Body of pancreas (tissue), 4 donors: ENCODE measurements around the gene PTPRZ1. TPM values are rescaled to one million over a fixed set of nuclear protein-coding genes. Genes with fewer than 3 reads are reported as not detected.

Experiments
- ATAC-seq: fragments of 150-250 bp; one replicate; pipeline ENCODE4 v1.9.1; 2016
- DNase-seq, 4 donors: peaks; one replicate each; pipeline ENCODE4 v3.0.0-alpha.2; 2019
- H3K27ac ChIP-seq, 4 donors: fragments of 200-600 bp; sonication (generic); 1 replicate in 3 of 4; 2 replicates in 1 of 4; pipeline versions ENCODE4 v1.5.1 to v1.6.1; 2016 to 2019; ENCODE audit warnings: mild to moderate bottlenecking in 1 of 4, mixed read lengths in 1 of 4, moderate library complexity in 1 of 4
- H3K27me3 ChIP-seq, 2 donors: fragments of 200-600 bp; sonication (generic); one replicate each; pipeline ENCODE4 v1.6.0; 2016; ENCODE audit warnings: mild to moderate bottlenecking in 1 of 2
- H3K36me3 ChIP-seq, 2 donors: fragments of 200-600 bp; sonication (generic); replicated peaks in 1 of 2; 2 replicates each; pipeline ENCODE4 v1.5.1; 2016; ENCODE audit warnings: low read depth in 2 of 2; ENCODE audit not compliant: insufficient read depth in 1 of 2
- H3K4me1 ChIP-seq: fragments of 200-600 bp; sonication (generic); one replicate; pipeline ENCODE4 v1.6.0; 2016
- H3K4me3 ChIP-seq, 2 donors: fragments of 200-600 bp; sonication (generic); 1 replicate in 1 of 2; 2 replicates in 1 of 2; pipeline ENCODE4 v1.5.1; 2016 to 2019
- H3K9me3 ChIP-seq, 3 donors: fragments of 200-600 bp; sonication (generic); 1 replicate in 2 of 3; 2 replicates in 1 of 3; pipeline ENCODE4 v1.5.1; 2016
- POLR2A ChIP-seq, 3 donors: fragments of 450-650 bp; IDR thresholded peaks; one replicate each; pipeline ENCODE4 v1.6.1; 2016; ENCODE audit warnings: antibody characterized with exemption in 3 of 3, mild to moderate bottlenecking in 2 of 3
- WGBS, 2 donors: methylation state at CpG; one replicate each; pipeline ENCODE4 v1.1.5; 2017; 5-methylcytosine and 5-hydroxymethylcytosine counted together
- intact Hi-C: fragments of 100-400 bp; cut with DNase I; formaldehyde crosslinking; loops from one replicate; pipeline ENCODE4 v1.15.1; 2023
- total RNA-seq, 2 donors: library from RNA; depleted of rRNA; stranded (reverse); fragments of >200 nt; gene quantifications; one replicate each; pipeline ENCODE4 v1.1.0, GENCODE V29; 2016
- TF ChIP-seq, protein P1 (sequence below), 7 experiments: fragments of 450-650 bp in 4 of 7; fragments of 200-600 bp in 3 of 7; sonication (generic) in 3 of 7; IDR thresholded peaks; one replicate each; pipeline ENCODE4 v1.5.1; 2016 to 2019; ENCODE audit warnings: antibody characterized with exemption in 7 of 7

Gene PTPRZ1
- total RNA-seq, 2 donors from 2014 or later = 1.6 to 18.5 TPM

DNA sequence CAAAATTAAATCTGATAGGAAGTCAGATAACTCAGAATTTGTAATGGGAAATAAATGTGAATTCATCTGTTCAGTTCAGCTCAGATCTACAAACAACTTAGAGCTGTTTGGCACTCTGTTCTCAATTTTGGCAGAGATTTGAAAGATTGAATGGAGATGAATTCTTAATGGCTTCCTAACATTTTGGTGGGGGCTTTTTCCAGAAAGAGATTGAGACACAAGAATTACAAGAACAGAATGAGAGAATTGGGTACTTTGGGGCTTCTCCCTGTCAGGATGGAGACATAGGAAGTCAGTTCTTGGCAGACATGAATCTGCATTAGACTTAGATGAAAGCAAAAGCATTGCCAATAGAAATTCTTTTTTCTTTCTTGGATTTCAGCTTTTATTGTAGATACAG is 39.0 kb upstream of the PTPRZ1 start:
- Histone ChIP-seq H3K27ac (no peak overlapping the region), H3K36me3 (no peaks in the 10 kb centered on the region), H3K4me3 (no peak overlapping the region), H3K27me3 (no peaks in the 10 kb centered on the region), H3K9me3 (no peaks in the 10 kb centered on the region), H3K4me1 (peaks cover 8% of the 10 kb centered on the region)
- intact Hi-C loops = no loop called here
- no peak for DNase-seq
- TF ChIP-seq, protein P1, sequence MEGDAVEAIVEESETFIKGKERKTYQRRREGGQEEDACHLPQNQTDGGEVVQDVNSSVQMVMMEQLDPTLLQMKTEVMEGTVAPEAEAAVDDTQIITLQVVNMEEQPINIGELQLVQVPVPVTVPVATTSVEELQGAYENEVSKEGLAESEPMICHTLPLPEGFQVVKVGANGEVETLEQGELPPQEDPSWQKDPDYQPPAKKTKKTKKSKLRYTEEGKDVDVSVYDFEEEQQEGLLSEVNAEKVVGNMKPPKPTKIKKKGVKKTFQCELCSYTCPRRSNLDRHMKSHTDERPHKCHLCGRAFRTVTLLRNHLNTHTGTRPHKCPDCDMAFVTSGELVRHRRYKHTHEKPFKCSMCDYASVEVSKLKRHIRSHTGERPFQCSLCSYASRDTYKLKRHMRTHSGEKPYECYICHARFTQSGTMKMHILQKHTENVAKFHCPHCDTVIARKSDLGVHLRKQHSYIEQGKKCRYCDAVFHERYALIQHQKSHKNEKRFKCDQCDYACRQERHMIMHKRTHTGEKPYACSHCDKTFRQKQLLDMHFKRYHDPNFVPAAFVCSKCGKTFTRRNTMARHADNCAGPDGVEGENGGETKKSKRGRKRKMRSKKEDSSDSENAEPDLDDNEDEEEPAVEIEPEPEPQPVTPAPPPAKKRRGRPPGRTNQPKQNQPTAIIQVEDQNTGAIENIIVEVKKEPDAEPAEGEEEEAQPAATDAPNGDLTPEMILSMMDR (IDR thresholded peaks at IDR 0.05) = no peak
- no peak for TF ChIP-seq POLR2A (IDR thresholded peaks at IDR 0.05)
- no peak for ATAC-seq

DNA sequence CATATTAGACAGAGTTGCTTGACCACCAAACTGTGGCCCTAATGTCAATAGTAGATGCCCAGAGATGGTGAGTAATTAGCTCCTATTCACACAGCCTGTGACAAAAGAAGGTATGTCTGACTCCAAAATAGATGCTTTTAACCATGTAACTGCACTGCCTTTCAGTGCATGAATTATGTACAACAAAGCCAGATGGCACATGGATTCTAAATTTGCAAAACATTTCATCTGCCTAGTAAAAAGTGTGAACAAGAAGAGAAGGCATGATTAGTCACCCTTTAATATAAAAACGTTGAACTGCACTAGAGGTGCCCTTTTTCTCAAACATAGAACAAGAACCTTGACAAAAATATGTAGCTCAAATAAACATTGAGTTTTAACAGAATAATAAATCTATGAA is 35.5 kb upstream of the PTPRZ1 start:
- DNase-seq = no peak
- no peak for ATAC-seq
- H3K27ac ChIP-seq = no peak overlapping the region
- intact Hi-C loops = no loop called here
- no peaks in the 10 kb centered on the region for H3K4me1 ChIP-seq
- no peak for TF ChIP-seq POLR2A (IDR thresholded peaks at IDR 0.05)
- TF ChIP-seq, protein P1 (IDR thresholded peaks at IDR 0.05) = no peak
- H3K4me3 ChIP-seq = no peak overlapping the region
- no peaks in the 10 kb centered on the region for H3K36me3 ChIP-seq
- H3K27me3 ChIP-seq = no peaks in the 10 kb centered on the region
- no peaks in the 10 kb centered on the region for H3K9me3 ChIP-seq
- WGBS, 2 donors = 21 to 26% methylated on average over 1 of the region's 1 CpG

DNA sequence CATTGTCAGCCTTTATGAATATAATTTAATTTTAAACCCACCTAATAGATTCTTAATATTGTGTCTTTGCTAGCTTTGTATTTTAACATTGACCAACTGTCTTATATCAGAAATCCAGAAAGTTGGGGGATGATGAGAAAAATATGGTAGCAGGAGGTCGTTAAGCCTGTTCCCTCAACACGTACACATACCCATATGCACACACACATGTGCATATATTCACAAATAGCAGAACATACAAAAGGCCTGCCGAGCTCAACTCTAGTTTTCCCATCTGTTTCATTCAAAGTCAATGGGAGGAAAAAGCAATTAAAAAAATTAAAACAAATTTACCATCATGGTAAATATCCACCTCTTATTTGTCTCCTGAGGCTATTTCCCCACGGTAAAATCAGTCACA is 25.9 kb upstream of the PTPRZ1 start:
- H3K36me3 ChIP-seq = no peaks in the 10 kb centered on the region
- no peak overlapping the region for H3K27ac ChIP-seq
- intact Hi-C loops = no loop called here
- no peaks in the 10 kb centered on the region for H3K9me3 ChIP-seq
- ATAC-seq (no peak), DNase-seq (no peak)
- no peaks in the 10 kb centered on the region for H3K4me1 ChIP-seq
- TF ChIP-seq POLR2A (IDR thresholded peaks at IDR 0.05) = no peak
- TF ChIP-seq, protein P1 (IDR thresholded peaks at IDR 0.05) = no peak
- H3K27me3 ChIP-seq = no peaks in the 10 kb centered on the region
- WGBS, 2 donors = 75 to 80% methylated on average over 4 of the region's 4 CpGs
- no peak overlapping the region for H3K4me3 ChIP-seq

DNA sequence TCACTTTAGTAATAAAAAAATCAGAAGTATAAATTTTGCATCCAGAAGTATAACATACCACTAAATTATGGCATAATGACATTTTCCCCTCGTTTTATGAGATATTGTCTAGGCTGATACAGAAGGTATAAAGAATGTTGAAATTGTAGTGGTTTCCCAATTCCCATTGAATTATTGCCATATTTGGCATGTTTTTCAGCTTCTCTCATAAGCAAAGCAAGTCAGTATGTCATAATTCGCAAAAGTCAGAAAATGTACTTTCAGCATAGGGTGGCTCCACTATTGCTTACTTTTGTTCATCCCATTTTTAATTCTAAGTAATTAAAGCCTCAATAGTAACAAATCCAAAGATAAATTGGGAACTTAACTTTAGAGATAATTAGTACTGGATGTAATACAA is 19.7 kb upstream of the PTPRZ1 start:
- no peak for TF ChIP-seq POLR2A (IDR thresholded peaks at IDR 0.05)
- H3K4me3 ChIP-seq = no peak overlapping the region
- no peak for DNase-seq
- no peaks in the 10 kb centered on the region for H3K27me3 ChIP-seq
- no peaks in the 10 kb centered on the region for H3K9me3 ChIP-seq
- no peaks in the 10 kb centered on the region for H3K36me3 ChIP-seq
- 58 to 65% methylated on average over 2 of the region's 2 CpGs for WGBS, 2 donors
- intact Hi-C loops = no loop called here
- no peak overlapping the region for H3K27ac ChIP-seq
- H3K4me1 ChIP-seq = no peaks in the 10 kb centered on the region
- no peak for ATAC-seq

DNA sequence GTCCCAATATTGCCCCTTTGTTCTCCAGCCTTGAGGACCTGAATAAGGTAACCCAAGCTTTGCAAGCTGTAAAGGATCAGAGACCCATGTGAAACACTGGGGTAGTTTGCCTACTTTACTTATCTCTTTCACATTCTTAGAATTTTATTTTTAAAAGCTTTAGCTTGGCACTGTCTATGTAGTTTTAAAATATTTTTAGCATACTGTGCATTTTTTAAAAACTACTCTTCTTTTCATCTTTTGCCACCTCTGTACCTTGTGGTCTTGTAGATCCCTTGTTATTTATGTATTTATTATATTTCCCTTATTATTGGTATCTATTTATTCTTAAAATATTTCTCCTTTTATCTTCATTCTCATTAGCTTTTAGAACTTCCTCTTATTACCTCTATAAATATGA is 12.0 kb upstream of the PTPRZ1 start:
- no peak overlapping the region for H3K27ac ChIP-seq
- H3K4me1 ChIP-seq = no peaks in the 10 kb centered on the region
- DNase-seq (no peak), ATAC-seq (no peak)
- no peak overlapping the region for H3K4me3 ChIP-seq
- H3K9me3 ChIP-seq = no peaks in the 10 kb centered on the region
- intact Hi-C loops = no loop called here
- no peaks in the 10 kb centered on the region for H3K36me3 ChIP-seq
- TF ChIP-seq, protein P1 (IDR thresholded peaks at IDR 0.05) = no peak
- TF ChIP-seq POLR2A (IDR thresholded peaks at IDR 0.05) = no peak
- no peaks in the 10 kb centered on the region for H3K27me3 ChIP-seq
